Trophoblast cell (in vitro differentiated cells and primary cell): ENCODE measurements around the gene KCTD11.

Source experiments
- DNase-seq, 2 donors: peaks; one replicate each; pipeline ENCODE4 v3.0.0-alpha.2; 2016
- H2AFZ ChIP-seq: 2 replicates; pipeline ENCODE4 v1.6.1; 2013; ENCODE audit warnings: low read length, moderate library complexity, mild to moderate bottlenecking; ENCODE audit not compliant: insufficient read depth, poor library complexity
- H2AK5ac ChIP-seq: 2 replicates; pipeline ENCODE4 v1.6.1; 2013; ENCODE audit warnings: mild to moderate bottlenecking, low read length
- H2BK120ac ChIP-seq: 2 replicates; pipeline ENCODE4 v1.6.1; 2013; ENCODE audit warnings: low read length, mild to moderate bottlenecking, moderate library complexity; ENCODE audit not compliant: insufficient read depth, poor library complexity
- H2BK12ac ChIP-seq: 2 replicates; pipeline ENCODE4 v1.6.1; 2013; ENCODE audit warnings: mild to moderate bottlenecking, low read length, moderate library complexity
- H2BK5ac ChIP-seq: 2 replicates; pipeline ENCODE4 v1.6.1; 2013; ENCODE audit warnings: low read length, low read depth, moderate library complexity, mild to moderate bottlenecking; ENCODE audit not compliant: poor library complexity
- H3K14ac ChIP-seq: 2 replicates; pipeline ENCODE4 v1.6.1; 2013; ENCODE audit warnings: mild to moderate bottlenecking, low read length
- H3K18ac ChIP-seq: 2 replicates; pipeline ENCODE4 v1.6.1; 2013; ENCODE audit warnings: mild to moderate bottlenecking, low read length
- H3K23ac ChIP-seq: 2 replicates; pipeline ENCODE4 v1.6.1; 2013; ENCODE audit warnings: low read length
- H3K27ac ChIP-seq: 2 replicates; pipeline ENCODE4 v1.5.1; 2013; ENCODE audit warnings: low read depth, mild to moderate bottlenecking, inconsistent platforms, low read length, moderate library complexity
- H3K27me3 ChIP-seq: 2 replicates; pipeline ENCODE4 v1.6.1; 2013; ENCODE audit warnings: inconsistent platforms, mild to moderate bottlenecking, low read length, moderate library complexity; ENCODE audit not compliant: insufficient read depth
- H3K36me3 ChIP-seq, 2 experiments: 1 replicate in 1 of 2; 2 replicates in 1 of 2; pipeline ENCODE4 v1.6.1; 2013; ENCODE audit warnings: low read length in 2 of 2, mild to moderate bottlenecking in 2 of 2, moderate library complexity in 1 of 2; ENCODE audit not compliant: insufficient read depth in 2 of 2, control insufficient read depth in 1 of 2
- H3K4ac ChIP-seq: 2 replicates; pipeline ENCODE4 v1.6.1; 2013; ENCODE audit warnings: low read depth, mild to moderate bottlenecking, low read length, moderate library complexity
- H3K4me1 ChIP-seq, 2 experiments: 1 replicate in 1 of 2; 2 replicates in 1 of 2; pipeline ENCODE4 v1.6.1; 2013; ENCODE audit warnings: low read length in 2 of 2, mild to moderate bottlenecking in 2 of 2, moderate library complexity in 1 of 2; ENCODE audit not compliant: insufficient read depth in 2 of 2, control insufficient read depth in 1 of 2
- H3K4me2 ChIP-seq: 2 replicates; pipeline ENCODE4 v1.6.1; 2013; ENCODE audit warnings: inconsistent platforms, mild to moderate bottlenecking, low read length, moderate library complexity
- H3K4me3 ChIP-seq: 2 replicates; pipeline ENCODE4 v1.5.1; 2013; ENCODE audit warnings: mild to moderate bottlenecking, low read depth, low read length, inconsistent platforms
- H3K79me1 ChIP-seq: one replicate; pipeline ENCODE4 v1.6.1; 2013; ENCODE audit warnings: low read length
- H3K79me2 ChIP-seq: 2 replicates; pipeline ENCODE4 v1.6.1; 2013; ENCODE audit warnings: low read length, mild to moderate bottlenecking; ENCODE audit not compliant: control insufficient read depth, insufficient read depth, poor library complexity
- H3K9ac ChIP-seq: 2 replicates; pipeline ENCODE4 v1.6.1; 2013; ENCODE audit warnings: mild to moderate bottlenecking, low read length
- H3K9me3 ChIP-seq: 2 replicates; pipeline ENCODE4 v1.6.1; 2013; ENCODE audit warnings: low read depth, mild to moderate bottlenecking, control low read depth, inconsistent platforms, low read length; ENCODE audit not compliant: insufficient read depth
- H4K12ac ChIP-seq: 2 replicates; pipeline ENCODE4 v1.6.1; 2013; ENCODE audit warnings: low read depth, mild to moderate bottlenecking, low read length, moderate library complexity
- H4K8ac ChIP-seq: 2 replicates; pipeline ENCODE4 v1.6.1; 2013; ENCODE audit warnings: low read depth, mild to moderate bottlenecking, low read length, moderate library complexity
- H4K91ac ChIP-seq: one replicate; pipeline ENCODE4 v1.6.1; 2013; ENCODE audit warnings: low read depth, mild to moderate bottlenecking, low read length, moderate library complexity
- WGBS: extraction: QIAGEN DNeasy Blood & Tissue Kit; methylation state at CpG from one replicate; pipeline ENCODE4 v1.1.7; 2013; ENCODE audit warnings: missing lambda C conversion rate; ENCODE audit not compliant: insufficient read length, insufficient coverage; ENCODE audit errors: extremely low coverage; 5-methylcytosine and 5-hydroxymethylcytosine counted together

KCTD11 gene

GRCh38 chr17:7318121-7318860, 33.7 kb upstream of the KCTD11 start:
- no CpG with 5 or more reads among the region's 13 CpGs for WGBS
- no peak overlapping the region for H3K4me3 ChIP-seq

GRCh38 chr17:7321466-7321865, 30.5 kb upstream of the KCTD11 start:
- Histone ChIP-seq H3K18ac (no peak overlapping the region), H4K12ac (no peak overlapping the region), H3K14ac (no peak overlapping the region), H3K23ac (no peak overlapping the region), H3K9ac (no peak overlapping the region), H2AFZ (no peak overlapping the region), H3K4me2 (no peak overlapping the region), H3K4me3 (no peak overlapping the region), H4K8ac (no peak overlapping the region), H3K79me2 (no peaks in the 10 kb centered on the region), H3K36me3 (peaks cover 80 to 86% of the 10 kb centered on the region in 2 experiments), H2AK5ac (no peak overlapping the region), H2BK120ac (no peak overlapping the region), H2BK12ac (no peak overlapping the region), H3K4me1 (no peaks in the 10 kb centered on the region), H3K27ac (no peak overlapping the region), H4K91ac (no peak overlapping the region), H2BK5ac (no peak overlapping the region), H3K79me1 (no peaks in the 10 kb centered on the region), H3K27me3 (no peaks in the 10 kb centered on the region), H3K9me3 (no peaks in the 10 kb centered on the region), H3K4ac (no peak overlapping the region)
- WGBS: no CpG with 5 or more reads among the region's 15 CpGs
- DNase-seq: no peak

More at GRCh38 chr17:7318121-7318860, 33.7 kb upstream of the KCTD11 start:
- no peak overlapping the region for H2AFZ ChIP-seq
- no peak overlapping the region for H4K91ac ChIP-seq
- H4K8ac ChIP-seq: no peak overlapping the region
- no peak overlapping the region for H2BK12ac ChIP-seq
- H3K79me1 ChIP-seq: peaks cover 2% of the 10 kb centered on the region
- no peak overlapping the region for H3K14ac ChIP-seq
- no peak overlapping the region for H3K18ac ChIP-seq
- no peak overlapping the region for H2AK5ac ChIP-seq
- no peak overlapping the region for H2BK5ac ChIP-seq
- H3K36me3 ChIP-seq: peaks cover 66 to 73% of the 10 kb centered on the region in 2 experiments
- no peaks in the 10 kb centered on the region for H3K27me3 ChIP-seq
- no peak overlapping the region for H3K23ac ChIP-seq
- H2BK120ac ChIP-seq: no peak overlapping the region
- peak overlapping the region; percentile 10 for H4K12ac ChIP-seq
- no peaks in the 10 kb centered on the region for H3K9me3 ChIP-seq
- no peak overlapping the region for H3K27ac ChIP-seq
- H3K4ac ChIP-seq: no peak overlapping the region
- no peak overlapping the region for H3K4me2 ChIP-seq
- peaks cover 4 to 5% of the 10 kb centered on the region in 2 experiments for H3K4me1 ChIP-seq
- no peak overlapping the region for H3K9ac ChIP-seq
- H3K79me2 ChIP-seq: peaks cover 1% of the 10 kb centered on the region
- no peak for DNase-seq

GRCh38 chr17:7322520-7323194, 29.3 kb upstream of the KCTD11 start:
- no peak overlapping the region for H3K27ac ChIP-seq
- no peak overlapping the region for H3K14ac ChIP-seq
- H2BK12ac ChIP-seq: no peak overlapping the region
- no peak overlapping the region for H4K8ac ChIP-seq
- no peak overlapping the region for H2BK5ac ChIP-seq
- H3K36me3 ChIP-seq: peaks cover 78 to 85% of the 10 kb centered on the region in 2 experiments
- H4K91ac ChIP-seq: no peak overlapping the region
- no peaks in the 10 kb centered on the region for H3K9me3 ChIP-seq
- no peaks in the 10 kb centered on the region for H3K79me1 ChIP-seq
- H3K4me2 ChIP-seq: no peak overlapping the region
- H3K18ac ChIP-seq: no peak overlapping the region
- H4K12ac ChIP-seq: no peak overlapping the region
- H2AFZ ChIP-seq: no peak overlapping the region
- H2BK120ac ChIP-seq: no peak overlapping the region
- no peak for DNase-seq
- H3K27me3 ChIP-seq: no peaks in the 10 kb centered on the region
- no peak overlapping the region for H3K4ac ChIP-seq
- no peaks in the 10 kb centered on the region for H3K4me1 ChIP-seq
- no peak overlapping the region for H3K4me3 ChIP-seq
- no peaks in the 10 kb centered on the region for H3K79me2 ChIP-seq
- no peak overlapping the region for H2AK5ac ChIP-seq
- no peak overlapping the region for H3K9ac ChIP-seq
- WGBS: no CpG with 5 or more reads among the region's 22 CpGs
- H3K23ac ChIP-seq: no peak overlapping the region

- H3K4me3 ChIP-seq: no peak overlapping the region
- H3K36me3 ChIP-seq: peaks cover 66 to 73% of the 10 kb centered on the region in 2 experiments
- no peak overlapping the region for H4K12ac ChIP-seq
- H2BK5ac ChIP-seq: no peak overlapping the region
- H3K14ac ChIP-seq: no peak overlapping the region
- H3K27ac ChIP-seq: no peak overlapping the region
- no peak overlapping the region for H3K9ac ChIP-seq
- H2AK5ac ChIP-seq: no peak overlapping the region
- peaks cover 0 to 2% of the 10 kb centered on the region in 2 experiments for H3K4me1 ChIP-seq
- H3K79me2 ChIP-seq: peaks cover 2% of the 10 kb centered on the region
- no CpG with 5 or more reads among the region's 39 CpGs for WGBS
- H4K91ac ChIP-seq: no peak overlapping the region
- no peaks in the 10 kb centered on the region for H3K27me3 ChIP-seq
- H3K4me2 ChIP-seq: no peak overlapping the region
- H3K18ac ChIP-seq: no peak overlapping the region
- H3K4ac ChIP-seq: no peak overlapping the region
- H3K9me3 ChIP-seq: no peaks in the 10 kb centered on the region
- DNase-seq: peak; percentile 51 to 70
- no peak overlapping the region for H2BK120ac ChIP-seq
- no peak overlapping the region for H2AFZ ChIP-seq
- H2BK12ac ChIP-seq: no peak overlapping the region
- H4K8ac ChIP-seq: no peak overlapping the region
- H3K23ac ChIP-seq: no peak overlapping the region
- H3K79me1 ChIP-seq: peaks cover 2% of the 10 kb centered on the region
These were observed 28.1 kb upstream of the KCTD11 start for GRCh38 chr17:7323731-7324437.
